Measurements from ENCODE around the gene ZSWIM3.

- TF ChIP-seq CTCF (conservative IDR thresholded peaks at IDR 0.05; ENCODE audit: low read depth, low read length) (no peak), EZH2 (IDR thresholded peaks at IDR 0.05; ENCODE audit: low read length, unreplicated experiment) (no peak)
Observed at GRCh38 chr20:45819466-45819865, 37.9 kb upstream of the ZSWIM3 start.
